ENCODE data around the gene MOB2.

- no peak for TF ChIP-seq CBX1 (IDR thresholded peaks at IDR 0.05; ENCODE audit: low read depth)
- TF ChIP-seq CEBPB (tag; IDR thresholded peaks at IDR 0.05), result no peak
- TF ChIP-seq CREB1 (IDR thresholded peaks at IDR 0.05), result no peak
- TF ChIP-seq CREB1 (CRISPR knock-in tag; IDR thresholded peaks at IDR 0.05), result no peak
Observed at GRCh38 chr11:1435820-1436467, 50.6 kb downstream of the MOB2 start.
